ENCODE results near the gene THSD4. TPM values are rescaled to one million over a fixed set of nuclear protein-coding genes. Genes with fewer than 3 reads are reported as not detected.

THSD4 gene
- polyA plus RNA-seq, 4 donors = 27.2 to 96.3 (median 39.5) TPM

DNA sequence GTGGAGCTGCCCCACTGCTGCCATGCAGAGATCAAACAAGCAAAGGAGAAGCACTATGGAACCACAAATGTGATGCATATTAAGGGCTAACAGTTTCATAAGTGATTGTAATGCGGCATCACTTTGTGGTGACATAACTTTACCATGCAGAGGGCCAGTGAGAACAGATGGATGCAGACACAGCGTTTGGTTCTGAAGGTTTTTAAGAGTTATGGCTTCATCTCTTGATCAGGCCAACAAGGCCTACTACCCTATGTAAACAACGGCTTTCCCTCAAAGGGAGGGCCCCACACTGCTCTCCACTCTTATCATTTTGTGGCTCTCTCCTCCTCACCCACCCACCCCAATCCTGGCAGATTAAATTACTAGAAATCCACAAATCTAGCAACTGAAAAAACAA lies 708.5 kb downstream of the THSD4 start:
- no peak for DNase-seq (ENCODE audit: low read depth in 4 of 4, low spot score in 3 of 4)

DNA sequence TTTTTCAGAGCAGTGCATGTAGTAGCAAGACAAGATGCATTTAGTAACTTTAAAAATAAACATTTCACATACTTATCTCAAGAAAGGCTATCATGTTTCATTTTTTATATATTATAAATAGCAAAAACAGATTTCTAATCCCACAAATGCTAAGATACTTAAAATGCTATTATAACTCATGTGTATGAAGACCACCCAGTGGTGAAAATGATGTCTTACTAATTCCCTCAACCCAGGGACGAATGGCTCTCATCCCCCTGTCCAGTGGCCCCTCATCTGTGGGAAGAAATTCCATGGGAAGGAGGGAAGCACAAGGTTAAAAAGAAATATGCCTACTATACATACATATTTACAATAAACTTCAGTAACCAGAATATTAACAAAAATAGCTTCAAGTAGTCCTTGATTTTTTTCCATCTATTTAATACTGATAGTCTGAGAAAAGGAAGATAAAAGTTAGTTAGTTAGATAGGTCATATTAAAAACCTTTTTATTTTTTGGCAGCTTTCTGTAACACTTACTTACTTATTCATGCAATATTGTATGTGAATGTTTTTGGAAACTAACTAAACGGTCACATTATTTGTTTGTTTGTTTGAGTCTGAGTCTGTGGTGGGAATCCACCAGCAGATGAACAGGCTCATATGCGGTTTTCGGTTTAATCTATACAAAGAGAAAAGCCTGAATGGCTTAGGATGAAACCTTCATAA lies 709.9 kb downstream of the THSD4 start:
- no peak for DNase-seq (ENCODE audit: low read depth in 4 of 4, low spot score in 3 of 4)

DNA sequence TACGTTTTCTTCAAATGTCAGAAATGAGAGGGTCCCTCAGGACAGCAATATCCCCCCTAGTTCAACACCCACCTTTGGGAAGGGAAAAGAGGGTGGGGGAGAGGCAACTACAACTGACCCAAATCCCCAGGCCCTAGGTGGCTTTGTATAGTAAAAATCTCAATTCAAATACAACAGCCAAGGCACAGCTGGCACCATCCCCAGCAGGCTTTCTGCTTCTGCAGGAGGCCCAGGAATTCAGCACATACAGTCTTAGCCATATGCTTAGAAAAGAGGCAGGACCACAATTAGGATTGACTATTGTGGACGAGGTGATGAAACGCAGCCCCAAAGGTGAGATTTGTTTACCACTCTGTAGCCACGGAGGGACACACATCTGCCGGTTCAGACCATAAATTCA lies 710.9 kb downstream of the THSD4 start:
- DNase-seq (ENCODE audit: low read depth in 4 of 4, low spot score in 3 of 4) = no peak

DNA sequence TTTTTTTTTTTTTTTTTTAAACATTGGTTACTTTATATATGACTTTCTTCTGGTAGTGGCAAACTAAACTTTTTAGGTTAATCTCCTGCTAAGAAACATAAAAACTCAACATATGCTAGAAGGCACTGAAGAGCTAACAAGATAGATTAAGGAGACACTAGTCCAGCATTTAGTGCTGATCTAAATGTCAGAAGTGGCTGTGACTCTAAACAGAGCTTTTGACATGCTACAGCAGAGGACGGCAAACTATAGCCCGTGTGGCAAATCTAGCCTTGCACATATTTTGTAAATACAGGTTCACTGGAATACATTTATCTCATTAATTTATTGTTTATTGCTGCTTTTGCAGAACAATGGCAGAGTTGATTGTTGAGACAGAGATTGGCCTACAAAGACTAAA lies 715.7 kb downstream of the THSD4 start:
- no peak for DNase-seq (ENCODE audit: low read depth in 4 of 4, low spot score in 3 of 4)

Other genes starting within 250 kb of the THSD4 start
- 1 to 10 TPM; 6.5 to 9.4 (median 7.1) TPM for gene THAP10, start 223.0 kb upstream of the THSD4 start, polyA plus RNA-seq (ENCODE audit: insufficient read length in 4 of 4)
- 10 to 100 TPM; 15.4 to 23.1 (median 16.4) TPM for gene LRRC49, start 222.6 kb upstream of the THSD4 start, polyA plus RNA-seq (ENCODE audit: insufficient read length in 4 of 4)